Stomach (tissue), 9 donors: ENCODE measurements around the gene MAML1. TPM values are rescaled to one million over a fixed set of nuclear protein-coding genes. Genes with fewer than 3 reads are reported as not detected.

Experiments used
- DNase-seq, 2 donors: peaks; one replicate each; pipeline versions ENCODE4 v3.0.0 to v3.0.0-alpha.2; 2013 to 2019
- H3K27ac ChIP-seq, 5 donors: fragments of 200-600 bp in 4 of 5; sonication (generic) in 4 of 5; one replicate each; pipeline ENCODE4 v1.5.1; 2013 to 2019; ENCODE audit warnings: mild to moderate bottlenecking in 1 of 5, moderate library complexity in 1 of 5
- H3K27me3 ChIP-seq, 3 donors: fragments of 200-600 bp; sonication (generic); one replicate each; pipeline ENCODE4 v1.5.1; 2017 to 2019; ENCODE audit warnings: mixed run types in 1 of 3
- H3K36me3 ChIP-seq, 4 donors: fragments of 200-600 bp; sonication (generic); 1 replicate in 3 of 4; 2 replicates in 1 of 4; pipeline ENCODE4 v1.5.1; 2016 to 2019
- H3K4me1 ChIP-seq, 4 donors: fragments of 200-600 bp; sonication (generic); one replicate each; pipeline ENCODE4 v1.5.1; 2016 to 2019
- H3K4me3 ChIP-seq, 4 donors: fragments of 200-600 bp; sonication (generic) in 3 of 4; one replicate each; pipeline ENCODE4 v1.5.1; 2016 to 2019; ENCODE audit warnings: mild to moderate bottlenecking in 1 of 4
- H3K9me3 ChIP-seq, 4 donors: fragments of 200-600 bp; sonication (generic); one replicate each; pipeline ENCODE4 v1.5.1; 2016 to 2019
- EP300 ChIP-seq: sonication (generic); formaldehyde crosslinking; IDR thresholded peaks from one replicate; pipeline ENCODE4 v1.6.1; 2017; ENCODE audit warnings: antibody characterized with exemption
- POLR2A ChIP-seq, 4 donors: fragments of 450-650 bp; IDR thresholded peaks; one replicate each; pipeline ENCODE4 v1.6.1; 2016; ENCODE audit warnings: antibody characterized with exemption in 4 of 4, control low read depth in 2 of 4, mild to moderate bottlenecking in 1 of 4, moderate library complexity in 1 of 4
- POLR2AphosphoS5 ChIP-seq, 3 donors: sonication (generic); formaldehyde crosslinking; IDR thresholded peaks; one replicate each; pipeline ENCODE4 v1.6.1; 2016; ENCODE audit warnings: antibody characterized with exemption in 3 of 3
- WGBS, 5 donors: extraction: QIAGEN DNeasy Blood & Tissue Kit in 3 of 5; methylation state at CpG; one replicate each; pipeline versions ENCODE4 v1.1.5 to v1.1.7; 2013 to 2018; 5-methylcytosine and 5-hydroxymethylcytosine counted together
- intact Hi-C: fragments of 100-400 bp; cut with DNase I; formaldehyde crosslinking; loops from one replicate; pipeline ENCODE4 v1.15.1; 2023; ENCODE audit warnings: low total_unique reads
- polyA plus RNA-seq, 3 donors: library from polyadenylated mRNA; stranded (reverse); fragments of 200-250 nt; gene quantifications; one replicate each; pipeline ENCODE4 v1.2.3, GENCODE V29; 2013
- total RNA-seq, 5 donors: library from RNA; depleted of rRNA; stranded (reverse); fragments of >200 nt; gene quantifications; one replicate each; pipeline versions ENCODE4 v1.1.0 to v1.2.3, GENCODE V29; 2014 to 2016
- TF ChIP-seq, protein P1 (sequence below), 7 experiments: fragments of 450-650 bp in 4 of 7; fragments of 200-600 bp in 3 of 7; sonication (generic) in 3 of 7; IDR thresholded peaks; one replicate each; pipeline ENCODE4 v1.5.1; 2016 to 2019; ENCODE audit warnings: antibody characterized with exemption in 7 of 7, control low read depth in 2 of 7, mild to moderate bottlenecking in 1 of 7
- donor health status: healthy with polysubstance abuse.
- donor health status: Bipolar disorder and iron deficiency.
- donor health status: healthy.

The MAML1 gene
- total and polyA plus RNA-seq, 8 donors, result 5.8 to 26.8 (median 12.2) TPM

DNA sequence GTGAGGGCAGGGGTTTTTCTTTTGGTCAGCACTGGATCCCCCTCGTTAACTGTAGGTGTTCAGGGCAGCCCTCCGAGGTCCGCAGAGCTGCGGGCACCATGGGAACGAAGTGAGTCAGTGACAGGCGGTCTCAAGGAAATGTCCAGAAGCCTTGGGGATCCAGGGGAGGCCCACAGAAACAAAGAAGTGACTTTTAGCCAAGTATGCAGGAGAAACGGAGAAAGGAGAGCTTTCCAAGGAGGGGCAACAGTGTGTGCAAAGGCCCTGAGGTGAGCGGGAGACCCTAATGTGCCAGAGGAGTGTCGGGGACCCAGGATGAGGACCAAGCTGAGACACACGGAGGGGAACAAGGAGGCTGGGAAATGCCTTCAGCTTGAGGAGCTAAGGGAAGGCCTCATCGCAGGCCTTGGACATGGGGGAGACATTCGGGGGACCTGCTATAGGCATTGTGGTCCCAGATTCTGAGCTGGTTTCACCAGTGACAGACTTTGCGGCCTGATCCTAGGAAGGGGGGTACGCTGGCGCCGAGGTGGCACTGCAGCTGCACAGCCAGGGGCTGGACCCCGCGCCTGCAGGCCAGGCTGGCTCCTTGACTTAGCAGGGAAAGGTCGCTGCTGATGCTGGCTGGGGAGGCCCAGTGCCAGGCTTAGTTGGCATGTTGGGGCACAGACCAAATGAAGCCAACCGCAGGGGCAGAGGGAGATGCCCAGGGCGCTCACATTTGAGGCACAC, 64.4 kb downstream of the MAML1 start:
- 75 to 85% (median 82%) methylated on average over 15 to 21 of the region's 21 CpGs for WGBS, 5 donors
- Histone ChIP-seq H3K36me3 (peaks cover 45 to 51% (median 49%) of the 10 kb centered on the region in 4 donors), H3K27ac (peak overlapping the region; percentile 84 to 91 (median 89)), H3K4me3 (peak overlapping the region; percentile 64 to 75 (median 68)), H3K4me1 (peaks cover 46 to 67% (median 62%) of the 10 kb centered on the region in 4 donors), H3K9me3 (no peaks in the 10 kb centered on the region), H3K27me3 (no peaks in the 10 kb centered on the region)
- intact Hi-C loops, result no loop called here
- no peak for TF ChIP-seq POLR2AphosphoS5 (IDR thresholded peaks at IDR 0.05)
- TF ChIP-seq POLR2A (IDR thresholded peaks at IDR 0.05), result no peak
- TF ChIP-seq, protein P1, sequence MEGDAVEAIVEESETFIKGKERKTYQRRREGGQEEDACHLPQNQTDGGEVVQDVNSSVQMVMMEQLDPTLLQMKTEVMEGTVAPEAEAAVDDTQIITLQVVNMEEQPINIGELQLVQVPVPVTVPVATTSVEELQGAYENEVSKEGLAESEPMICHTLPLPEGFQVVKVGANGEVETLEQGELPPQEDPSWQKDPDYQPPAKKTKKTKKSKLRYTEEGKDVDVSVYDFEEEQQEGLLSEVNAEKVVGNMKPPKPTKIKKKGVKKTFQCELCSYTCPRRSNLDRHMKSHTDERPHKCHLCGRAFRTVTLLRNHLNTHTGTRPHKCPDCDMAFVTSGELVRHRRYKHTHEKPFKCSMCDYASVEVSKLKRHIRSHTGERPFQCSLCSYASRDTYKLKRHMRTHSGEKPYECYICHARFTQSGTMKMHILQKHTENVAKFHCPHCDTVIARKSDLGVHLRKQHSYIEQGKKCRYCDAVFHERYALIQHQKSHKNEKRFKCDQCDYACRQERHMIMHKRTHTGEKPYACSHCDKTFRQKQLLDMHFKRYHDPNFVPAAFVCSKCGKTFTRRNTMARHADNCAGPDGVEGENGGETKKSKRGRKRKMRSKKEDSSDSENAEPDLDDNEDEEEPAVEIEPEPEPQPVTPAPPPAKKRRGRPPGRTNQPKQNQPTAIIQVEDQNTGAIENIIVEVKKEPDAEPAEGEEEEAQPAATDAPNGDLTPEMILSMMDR (IDR thresholded peaks at IDR 0.05), result no peak
- no peak for TF ChIP-seq EP300
- peak in 1 of 2 donors; percentile 19 for DNase-seq

DNA sequence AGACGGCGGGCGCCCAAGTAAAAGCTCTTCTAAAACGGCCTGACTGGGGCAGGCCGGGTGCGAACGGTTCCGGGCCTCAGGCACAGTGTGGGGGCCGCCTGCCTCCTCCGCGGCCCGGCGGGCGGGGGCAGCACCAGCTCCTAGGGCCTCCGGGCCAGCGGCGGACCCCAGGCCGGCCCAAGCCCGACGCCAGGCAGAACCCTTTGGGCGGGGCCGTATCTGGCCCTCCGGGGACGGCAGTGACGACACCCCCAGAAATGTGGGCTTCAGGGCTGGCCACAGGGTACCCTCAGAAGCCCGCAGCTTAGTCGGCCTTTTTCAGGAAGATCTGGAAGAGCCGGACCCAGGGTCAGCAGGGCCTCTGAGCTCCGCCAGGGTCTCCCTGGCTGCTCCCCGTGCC, 65.1 kb downstream of the MAML1 start:
- Histone ChIP-seq H3K27ac (no peak overlapping the region), H3K9me3 (no peaks in the 10 kb centered on the region), H3K4me3 (no peak overlapping the region), H3K4me1 (peaks cover 53 to 67% (median 62%) of the 10 kb centered on the region in 4 donors), H3K36me3 (peaks cover 45 to 57% (median 50%) of the 10 kb centered on the region in 4 donors), H3K27me3 (no peaks in the 10 kb centered on the region)
- WGBS, 5 donors, result 92 to 97% (median 94%) methylated on average over 23 to 30 of the region's 30 CpGs
- no peak for TF ChIP-seq POLR2A (IDR thresholded peaks at IDR 0.05)
- TF ChIP-seq POLR2AphosphoS5 (IDR thresholded peaks at IDR 0.05), result no peak
- TF ChIP-seq, protein P1 (IDR thresholded peaks at IDR 0.05), result no peak
- TF ChIP-seq EP300, result no peak
- DNase-seq, result peak in 1 of 2 donors; percentile 13
- intact Hi-C loops, result no loop called here

DNA sequence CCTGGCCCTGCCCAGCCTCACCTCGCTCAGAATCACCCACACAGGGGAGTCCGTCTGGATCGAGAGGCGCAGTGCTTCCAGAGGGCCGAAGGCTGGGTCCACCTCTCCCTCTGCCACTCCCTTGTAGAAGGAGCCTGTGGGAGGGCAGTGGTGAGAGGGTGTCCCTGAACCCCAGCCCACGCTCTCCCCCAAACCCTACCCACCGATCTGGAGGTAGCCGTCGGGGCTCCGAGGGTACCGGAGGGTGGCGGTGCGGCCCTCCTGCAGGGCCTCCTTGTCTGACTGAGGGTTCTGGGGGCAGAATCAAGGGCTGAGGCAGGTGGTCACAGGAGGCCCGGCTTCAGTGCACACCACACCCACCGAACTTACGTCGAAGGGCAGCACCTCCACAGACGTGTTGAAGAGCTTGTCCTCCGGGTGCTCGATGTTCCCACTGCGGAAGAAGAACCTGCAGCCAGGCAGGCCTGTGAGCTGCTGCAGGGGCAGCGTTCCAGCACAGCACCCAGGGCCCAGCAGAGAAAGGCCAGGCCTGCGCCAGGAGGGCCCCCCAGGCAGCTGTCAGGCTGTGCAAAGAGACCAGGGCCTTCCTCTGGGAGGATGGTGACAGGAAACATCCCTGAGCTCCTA, 65.6 kb downstream of the MAML1 start:
- DNase-seq, result no peak
- Histone ChIP-seq H3K36me3 (peaks cover 45 to 57% (median 51%) of the 10 kb centered on the region in 4 donors), H3K4me1 (peaks cover 54 to 67% (median 62%) of the 10 kb centered on the region in 4 donors), H3K27ac (no peak overlapping the region), H3K27me3 (no peaks in the 10 kb centered on the region), H3K9me3 (no peaks in the 10 kb centered on the region), H3K4me3 (no peak overlapping the region)
- TF ChIP-seq EP300 (no peak), POLR2A (IDR thresholded peaks at IDR 0.05) (no peak), POLR2AphosphoS5 (IDR thresholded peaks at IDR 0.05) (no peak)
- TF ChIP-seq, protein P1 (IDR thresholded peaks at IDR 0.05), result no peak
- 92 to 96% (median 94%) methylated on average over 7 to 23 of the region's 23 CpGs for WGBS, 5 donors
- intact Hi-C loops, result no loop called here

DNA sequence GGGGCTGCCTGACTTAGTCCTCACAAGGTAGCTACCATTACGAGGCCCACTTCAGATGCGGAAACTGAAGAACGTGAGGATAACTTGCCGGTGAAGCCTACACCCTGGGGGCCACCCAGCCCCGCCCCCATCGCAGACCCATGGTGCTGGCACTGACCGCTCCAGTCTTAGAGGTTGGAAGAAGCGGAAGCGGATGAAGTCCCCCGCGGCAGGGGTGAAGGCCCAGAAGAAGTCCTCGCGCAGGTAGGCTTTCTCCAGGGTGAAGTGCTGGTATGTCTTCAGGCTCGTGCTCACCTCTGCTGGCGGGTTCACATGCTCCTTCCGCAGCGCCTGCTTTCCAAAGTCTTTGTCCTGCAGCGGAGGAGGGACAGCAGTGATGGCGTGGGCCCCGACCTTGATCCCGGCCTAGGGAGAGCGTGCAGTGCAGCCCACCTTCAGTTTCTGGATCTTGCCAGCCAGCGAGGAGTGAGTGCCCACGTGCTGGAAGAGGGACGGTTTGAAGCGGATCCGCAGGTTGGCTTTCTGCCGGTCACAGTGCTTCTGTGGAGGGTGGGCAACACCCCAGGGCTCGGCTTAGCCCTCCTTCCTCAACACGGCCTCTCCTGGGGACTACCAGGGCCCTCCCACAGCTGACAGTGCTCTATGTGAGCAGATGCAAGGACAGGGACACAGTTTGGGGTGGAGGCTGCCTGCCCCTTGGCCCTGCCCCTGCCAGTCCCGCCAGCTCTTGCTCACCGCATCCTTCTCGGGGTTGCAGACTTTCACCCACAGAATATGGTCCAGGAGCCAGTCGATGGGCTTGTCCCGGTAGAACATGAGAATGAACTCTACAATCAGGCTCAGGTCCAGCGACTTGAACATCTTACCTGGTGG, 66.4 kb downstream of the MAML1 start:
- Histone ChIP-seq H3K4me1 (peaks cover 54 to 67% (median 62%) of the 10 kb centered on the region in 4 donors), H3K4me3 (no peak overlapping the region), H3K27me3 (no peaks in the 10 kb centered on the region), H3K9me3 (no peaks in the 10 kb centered on the region), H3K36me3 (peaks cover 45 to 57% (median 51%) of the 10 kb centered on the region in 4 donors), H3K27ac (no peak overlapping the region)
- intact Hi-C loops, result no loop called here
- WGBS, 5 donors, result 91 to 96% (median 94%) methylated on average over 31 to 36 of the region's 36 CpGs
- DNase-seq, result no peak
- TF ChIP-seq POLR2AphosphoS5 (IDR thresholded peaks at IDR 0.05), result no peak
- no peak for TF ChIP-seq POLR2A (IDR thresholded peaks at IDR 0.05)
- no peak for TF ChIP-seq EP300
